NCI-H2107 (cell line): ENCODE results near the gene MISP.
"Not testable (repeated sequence)": the region's sequence is repeated elsewhere in the genome, so short reads cannot be mapped to it uniquely, and the experiment has no call there.

Experiments used
- DNase-seq: peaks from one replicate; lab custom pipeline; 2025; lab: John Stamatoyannopoulos, UW

Gene MISP

DNA sequence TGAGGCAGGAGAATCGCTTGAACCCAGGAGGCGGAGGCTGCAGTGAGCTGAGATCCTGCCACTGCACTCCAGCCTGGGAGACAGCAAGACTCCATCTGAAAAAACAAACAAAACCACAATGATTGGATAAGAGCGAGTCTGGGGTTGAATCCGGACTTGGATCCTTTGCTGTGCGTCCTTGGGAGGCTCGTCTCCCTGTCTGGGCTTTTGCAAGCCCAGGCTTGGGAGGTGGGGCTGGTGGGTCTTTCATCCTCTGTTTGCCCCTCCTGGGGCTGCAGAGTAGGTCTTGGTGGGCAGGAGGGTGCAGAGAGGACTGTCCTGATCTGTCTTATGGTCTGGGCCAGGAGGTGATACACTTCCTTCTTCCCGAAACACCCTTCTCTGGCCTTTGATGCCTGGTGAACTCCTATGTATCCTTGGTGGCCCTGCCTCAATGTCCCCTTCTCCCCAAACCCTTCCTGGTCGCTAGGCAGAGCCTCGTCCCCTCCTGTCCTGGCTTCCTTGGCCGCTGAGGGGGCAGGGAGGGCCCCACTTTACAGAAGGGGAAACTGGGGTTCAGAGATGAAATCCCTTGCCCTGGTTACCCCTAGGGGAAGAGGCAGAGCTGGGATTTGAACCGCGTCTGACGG is 25.3 kb upstream of the MISP start:
- DNase-seq, result no peak

GRCh38 chr19:726993-727956 is 23.6 kb upstream of the MISP start:
- DNase-seq, result no peak

DNA sequence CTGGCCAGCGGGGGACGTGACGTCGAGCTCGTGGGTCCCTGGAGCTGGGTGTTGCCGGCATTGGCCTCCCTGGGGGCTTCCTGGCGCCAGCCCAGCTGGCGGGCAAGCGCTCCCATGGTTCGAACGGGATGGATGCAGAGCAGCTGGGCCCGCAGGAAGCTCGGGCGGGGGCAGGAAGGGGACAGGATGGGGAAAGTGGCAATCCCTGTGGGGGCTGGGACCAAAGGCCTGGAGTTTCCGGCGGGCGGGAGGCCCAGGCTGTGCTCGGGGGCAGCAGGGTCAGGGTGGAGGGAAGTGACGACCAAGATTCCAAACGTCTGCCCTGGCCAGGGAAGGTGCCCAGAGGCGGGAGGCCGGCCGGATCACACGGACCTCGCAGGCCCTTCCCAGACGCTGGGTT is 22.9 kb upstream of the MISP start:
- DNase-seq, result no peak

DNA sequence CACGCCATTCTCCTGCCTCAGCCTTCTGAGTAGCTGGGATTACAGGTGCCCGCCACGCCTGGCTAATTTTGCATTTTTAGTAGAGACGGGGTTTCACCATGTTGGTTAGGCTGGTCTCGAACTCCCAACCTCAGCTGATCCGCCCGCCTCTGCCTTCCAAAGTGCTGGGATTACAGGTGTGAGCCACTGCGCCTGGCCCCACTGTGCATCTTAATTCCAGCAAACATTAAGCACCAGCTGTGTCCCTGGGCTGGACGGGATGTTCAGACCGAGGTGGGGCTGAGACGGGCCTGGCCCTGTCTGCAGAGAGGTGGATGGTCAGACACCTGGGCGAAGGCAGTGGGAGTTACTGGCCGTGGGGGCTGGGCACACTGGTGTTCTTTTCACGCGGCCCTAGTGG is 21.3 kb upstream of the MISP start:
- not testable (repeated sequence) for DNase-seq

DNA sequence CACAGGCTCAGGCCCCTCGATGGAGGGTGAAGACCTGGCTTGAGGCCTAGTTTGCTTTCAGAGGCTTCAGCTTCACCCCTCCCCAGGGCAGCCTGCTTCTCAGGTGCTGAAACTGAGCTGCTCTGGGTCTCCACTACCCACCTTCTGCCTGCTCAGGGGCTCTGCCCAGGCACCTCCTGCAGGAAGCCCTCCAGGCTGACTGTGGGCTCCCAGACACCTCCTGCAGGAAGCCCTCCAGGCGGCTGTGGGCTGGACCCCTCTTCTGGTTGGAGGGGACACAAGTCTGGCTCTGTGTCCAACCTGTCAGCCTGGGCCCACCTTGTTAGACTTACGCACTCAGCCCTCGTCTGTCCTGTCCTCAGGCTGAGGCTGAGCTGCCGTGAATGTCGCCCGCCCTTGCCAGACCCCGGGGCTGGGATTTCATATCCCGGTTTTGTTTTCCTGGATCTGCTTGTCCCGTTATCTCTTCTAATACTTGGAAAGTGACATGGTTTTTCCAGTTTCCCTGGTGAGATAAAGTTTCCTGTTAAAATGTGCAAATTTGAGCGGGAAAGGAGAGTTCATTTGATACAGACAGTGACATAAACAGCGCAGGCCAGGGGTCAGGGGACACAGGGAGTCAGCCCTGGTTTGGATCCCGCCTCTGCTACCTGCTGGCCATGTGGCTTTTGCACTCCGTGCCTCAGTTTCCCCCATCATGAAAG is 20.8 kb upstream of the MISP start:
- no peak for DNase-seq

DNA sequence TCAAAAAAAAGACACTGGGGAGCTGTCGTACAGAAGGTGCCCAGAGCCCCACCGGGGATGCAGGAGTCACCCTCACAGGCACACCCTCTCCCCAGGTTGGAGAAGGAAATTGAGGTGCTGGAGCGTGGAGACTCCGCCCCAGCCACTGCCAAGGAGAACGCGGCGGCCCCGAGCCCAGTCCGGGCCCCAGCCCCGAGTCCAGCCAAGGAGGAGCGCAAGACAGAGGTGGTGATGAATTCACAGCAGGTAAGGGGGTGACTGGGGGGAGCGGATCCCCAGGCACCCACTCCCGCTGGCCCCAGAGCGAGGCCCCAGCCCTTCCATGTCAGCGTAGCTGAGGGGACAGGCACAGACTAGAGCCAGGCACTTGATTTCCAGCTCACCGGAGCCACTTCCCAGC is 19.9 kb upstream of the MISP start:
- DNase-seq, result no peak

GRCh38 chr19:732148-733069 is 18.5 kb upstream of the MISP start:
- no peak for DNase-seq

DNA sequence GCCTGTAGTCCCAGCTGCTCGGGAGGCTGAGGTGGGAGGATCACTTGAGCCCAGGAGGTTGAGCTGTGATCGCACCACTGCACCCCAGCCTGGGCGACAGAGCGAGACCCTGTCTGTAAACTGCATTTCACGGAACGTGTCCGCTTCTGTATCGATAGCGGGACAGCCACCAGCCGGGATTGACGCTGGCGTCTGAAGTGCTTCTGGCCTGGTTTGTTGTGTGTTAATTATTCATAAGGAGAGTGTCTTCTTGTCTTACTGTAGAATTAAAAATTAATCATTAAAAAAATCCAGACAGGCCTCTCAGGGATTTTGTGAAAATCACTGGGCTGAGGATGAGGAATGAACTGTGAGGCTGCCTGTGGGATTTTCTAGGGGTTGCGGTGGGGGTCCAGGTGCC is 16.2 kb upstream of the MISP start:
- DNase-seq, result no peak

GRCh38 chr19:736125-736524 is 14.8 kb upstream of the MISP start:
- no peak for DNase-seq

DNA sequence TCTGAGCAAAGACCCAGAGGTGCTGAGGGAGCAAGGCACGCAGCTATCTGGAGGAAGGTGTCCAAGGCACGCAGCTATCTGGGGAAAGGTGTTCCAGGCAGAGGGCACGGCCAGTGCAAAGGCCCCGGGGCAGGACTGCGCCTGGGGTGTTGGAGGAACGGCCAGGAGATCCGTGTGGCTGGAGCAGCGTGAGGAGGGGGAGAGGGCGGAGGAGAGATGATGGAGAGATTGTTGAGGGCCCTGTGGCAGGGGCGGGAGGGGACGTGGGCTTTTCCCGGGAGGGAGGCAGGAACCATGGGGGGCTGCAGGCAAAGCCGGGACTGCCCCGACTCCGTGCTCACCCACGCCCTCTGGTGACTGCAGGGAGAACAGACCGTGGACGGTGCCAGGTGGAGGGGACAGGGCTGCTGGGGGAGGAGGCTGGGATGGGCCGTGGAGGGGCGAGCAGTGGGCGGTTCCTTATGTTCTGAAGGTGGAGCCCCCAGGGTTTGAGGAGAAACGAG is 13.3 kb upstream of the MISP start:
- DNase-seq, result no peak

DNA sequence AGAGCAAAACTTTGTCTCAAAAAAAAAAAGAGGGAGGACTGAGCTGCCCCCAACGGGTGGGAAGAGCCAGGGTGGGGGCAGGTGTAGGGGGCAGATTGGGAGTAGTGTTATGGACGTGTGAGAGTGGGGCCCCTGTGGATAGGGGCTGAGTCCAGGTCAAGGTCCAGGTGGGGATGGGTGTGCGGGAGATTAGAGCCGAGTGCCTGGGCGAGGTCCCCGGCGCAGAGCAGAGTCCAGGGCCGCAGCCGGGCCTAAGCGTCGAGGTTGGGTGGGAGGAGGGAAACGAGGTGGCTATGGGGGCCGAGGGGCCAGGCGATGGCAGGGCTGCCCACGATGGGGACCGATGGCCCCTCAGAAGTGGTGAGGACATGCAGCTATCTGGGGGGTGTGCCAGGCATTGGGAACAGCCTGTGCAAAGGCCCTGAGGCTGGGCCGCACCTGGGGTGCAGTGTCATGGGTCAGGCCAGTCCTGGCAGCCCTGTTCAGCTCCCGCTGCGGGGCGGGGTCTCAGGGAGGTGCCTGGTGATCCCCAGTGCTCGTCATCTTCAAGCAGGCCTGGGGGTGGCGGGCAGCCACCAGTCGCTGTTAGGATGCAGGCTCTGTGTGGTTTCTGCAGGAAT is 12.3 kb upstream of the MISP start:
- DNase-seq, result no peak

GRCh38 chr19:739998-740715 is 10.8 kb upstream of the MISP start:
- DNase-seq, result no peak

DNA sequence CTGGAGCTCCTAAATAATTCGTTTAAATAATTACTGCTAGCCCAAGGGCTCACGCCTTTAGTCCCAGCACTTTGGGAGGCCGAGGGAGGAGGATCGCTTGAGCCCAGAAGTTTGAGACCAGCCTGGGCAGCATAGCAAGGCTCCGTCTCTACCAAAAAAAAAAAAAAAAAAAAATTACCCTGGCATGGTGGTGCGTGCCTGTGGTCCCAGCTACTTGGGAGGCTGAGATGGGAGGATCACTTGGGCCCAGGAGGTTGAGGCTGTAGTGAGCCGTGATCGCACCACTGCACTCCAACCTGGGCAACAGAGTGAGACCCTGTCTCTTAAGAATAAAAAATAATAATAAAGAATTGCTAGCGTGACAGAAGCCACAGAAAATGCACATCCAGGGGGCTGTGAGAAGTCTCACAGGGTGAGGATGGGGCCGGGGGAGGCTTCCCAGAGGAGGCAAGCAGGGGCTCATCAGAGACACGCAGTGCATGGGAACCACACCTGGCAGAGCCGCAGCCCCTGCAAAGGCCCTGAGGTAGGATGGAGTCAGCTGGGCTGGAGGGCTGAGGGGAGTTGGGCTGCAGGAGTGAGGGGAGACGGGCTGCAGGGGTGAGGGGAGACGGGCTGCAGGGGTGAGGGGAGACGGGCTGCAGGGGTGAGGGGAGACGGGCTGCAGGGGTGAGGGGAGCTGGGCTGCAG is 10.0 kb upstream of the MISP start:
- DNase-seq, result not testable (repeated sequence)

DNA sequence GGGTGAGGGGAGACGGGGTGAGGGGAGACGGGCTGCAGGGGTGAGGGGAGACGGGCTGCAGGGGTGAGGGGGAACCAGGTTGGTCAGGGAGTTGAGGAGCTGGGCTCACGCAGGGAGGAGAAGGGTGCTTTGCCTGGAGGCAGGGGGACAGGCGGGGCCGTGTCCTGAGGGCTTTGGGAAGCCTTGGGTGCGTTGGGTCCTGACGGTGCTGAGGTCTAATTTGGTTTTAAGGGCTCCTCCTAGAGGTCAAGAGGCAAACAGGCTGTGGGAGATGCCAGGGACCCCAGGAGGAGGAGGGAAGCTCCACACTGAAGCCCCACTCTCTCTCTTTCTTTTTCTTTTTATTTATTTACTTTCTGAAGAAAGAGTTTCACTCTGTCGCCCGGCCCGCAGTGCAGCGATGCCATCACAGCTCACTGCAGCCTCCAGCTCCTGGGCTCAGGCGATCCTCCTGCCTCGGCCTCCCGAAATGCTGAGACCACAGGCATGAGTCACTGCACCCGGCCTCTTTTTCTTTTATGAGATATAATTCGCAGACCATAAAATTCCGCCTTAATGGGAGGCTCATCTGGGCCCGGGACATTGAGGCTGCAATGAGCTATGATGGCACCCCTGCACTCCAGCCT is 9.3 kb upstream of the MISP start:
- DNase-seq, result no peak

DNA sequence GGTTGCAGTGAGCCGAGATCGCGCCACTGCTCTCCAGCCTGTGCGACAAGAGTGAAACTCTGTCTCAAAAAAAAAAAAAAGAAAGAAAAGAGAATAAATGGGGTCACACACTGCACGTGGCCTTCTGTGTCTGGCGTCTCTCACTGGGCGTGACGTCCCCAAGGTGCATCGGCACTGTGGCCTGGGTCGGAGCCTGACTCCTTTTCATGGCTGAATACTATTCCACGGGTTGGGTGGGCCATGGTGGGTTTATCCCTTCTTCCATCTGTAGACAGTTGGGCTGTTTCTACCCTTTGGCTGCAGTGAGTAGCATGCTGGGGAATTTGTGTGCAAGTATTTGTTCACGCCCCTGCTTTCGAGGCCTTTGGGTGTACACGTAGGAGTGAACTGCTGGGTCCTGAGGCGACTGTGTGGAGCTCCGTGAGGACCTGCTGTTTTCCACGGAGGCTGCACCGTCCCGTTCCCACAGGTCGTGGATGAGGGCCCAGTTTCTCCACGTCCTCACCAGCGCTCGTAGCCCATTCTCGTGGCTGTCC is 8.3 kb upstream of the MISP start:
- DNase-seq, result no peak

GRCh38 chr19:743168-743687 is 7.7 kb upstream of the MISP start:
- DNase-seq, result no peak

GRCh38 chr19:745138-745537 is 5.8 kb upstream of the MISP start:
- not testable (repeated sequence) for DNase-seq

DNA sequence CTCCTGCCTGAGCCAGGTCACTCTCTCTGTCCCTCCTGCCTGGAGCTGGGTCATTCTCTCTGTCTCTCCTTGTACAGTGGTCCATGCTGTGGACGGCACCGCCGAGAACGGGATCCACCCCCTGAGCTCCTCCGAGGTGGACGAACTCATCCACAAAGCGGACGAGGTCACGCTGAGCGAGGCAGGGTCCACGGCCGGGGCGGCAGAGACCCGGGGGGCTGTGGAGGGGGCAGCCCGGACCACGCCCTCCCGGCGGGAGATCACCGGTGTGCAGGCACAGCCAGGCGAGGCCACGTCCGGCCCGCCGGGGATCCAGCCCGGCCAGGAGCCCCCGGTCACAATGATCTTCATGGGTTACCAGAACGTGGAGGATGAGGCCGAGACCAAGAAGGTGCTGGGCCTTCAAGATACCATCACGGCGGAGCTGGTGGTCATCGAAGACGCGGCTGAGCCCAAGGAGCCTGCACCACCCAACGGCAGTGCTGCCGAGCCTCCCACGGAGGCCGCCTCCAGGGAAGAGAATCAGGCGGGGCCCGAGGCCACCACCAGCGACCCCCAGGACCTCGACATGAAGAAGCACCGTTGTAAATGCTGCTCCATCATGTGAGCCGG is 4.6 kb upstream of the MISP start:
- no peak for DNase-seq
